Activated CD8-positive, alpha-beta memory T cell treated with anti-CD3 and anti-CD28 coated beads, Interleukin-2, amount 50 U/mL, for 1 hour (primary cell): Measurements from ENCODE around the gene GAGE12E.
"Not testable (repeated sequence)": the region's sequence is repeated elsewhere in the genome, so short reads cannot be mapped to it uniquely, and the experiment has no call there.

ENCODE experiments used
- DNase-seq: peaks from one replicate; pipeline ENCODE4 v3.0.0-alpha.2; 2020; ENCODE audit errors: extremely low read depth

Gene GAGE12E

GRCh38 chrX:49550989-49551388, at the start of gene GAGE12E:
TSS of gene GAGE12E (plus strand) at chrX:49551289. CDS start at chrX:49552444, 1,155 bp downstream.
- DNase-seq, result not testable (repeated sequence)

- not testable (repeated sequence) for DNase-seq
Measured at GRCh38 chrX:49531877-49532276, 19.2 kb upstream of the GAGE12E start, which contains the start of gene GAGE12C. TSS of gene GAGE12C (plus strand) at chrX:49532177. CDS start at chrX:49533332, 1,155 bp downstream.

GRCh38 chrX:49541433-49541832, 9.7 kb upstream of the GAGE12E start, which contains the start of gene GAGE12D:
TSS of gene GAGE12D (plus strand) at chrX:49541733. CDS start at chrX:49542888, 1,155 bp downstream.
- not testable (repeated sequence) for DNase-seq

- not testable (repeated sequence) for DNase-seq
Measured at GRCh38 chrX:49560542-49560941, 9.5 kb downstream of the GAGE12E start, which contains the start of gene GAGE12F. TSS of gene GAGE12F (plus strand) at chrX:49560842. CDS start at chrX:49561997, 1,155 bp downstream.

- DNase-seq, result not testable (repeated sequence)
Measured at GRCh38 chrX:49568728-49569127, 17.6 kb downstream of the GAGE12E start.

GRCh38 chrX:49569152-49569551, 18.1 kb downstream of the GAGE12E start:
- not testable (repeated sequence) for DNase-seq

- not testable (repeated sequence) for DNase-seq
Measured at GRCh38 chrX:49570100-49570499, 19.0 kb downstream of the GAGE12E start, which contains the start of gene GAGE12G. TSS of gene GAGE12G (plus strand) at chrX:49570400. CDS start at chrX:49571555, 1,155 bp downstream.

GRCh38 chrX:49579649-49580048, 28.6 kb downstream of the GAGE12E start, which contains the start of gene GAGE12H:
TSS of gene GAGE12H (plus strand) at chrX:49579949. CDS start at chrX:49581104, 1,155 bp downstream.
- not testable (repeated sequence) for DNase-seq

GRCh38 chrX:49589196-49589595, 38.1 kb downstream of the GAGE12E start, which contains the start of gene GAGE2A:
TSS of gene GAGE2A (plus strand) at chrX:49589496. CDS start at chrX:49590651, 1,155 bp downstream.
- DNase-seq, result not testable (repeated sequence)

- DNase-seq, result not testable (repeated sequence)
Measured at GRCh38 chrX:49589769-49590478, 38.8 kb downstream of the GAGE12E start.

GRCh38 chrX:49590488-49590887, 39.4 kb downstream of the GAGE12E start:
- not testable (repeated sequence) for DNase-seq

- not testable (repeated sequence) for DNase-seq
Measured at GRCh38 chrX:49598720-49599119, 47.6 kb downstream of the GAGE12E start, which contains the start of gene GAGE1. TSS of gene GAGE1 (plus strand) at chrX:49599020. CDS start at chrX:49600175, 1,155 bp downstream.
